DMS114 treated with DMSO at 0.1 percent for 48 hours (cell line): ENCODE measurements around the gene PEX14.

ENCODE experiments used
- DNase-seq: peaks from one replicate; lab custom pipeline; 2025; ENCODE audit not compliant: unreplicated experiment; lab: John Stamatoyannopoulos, UW

Gene PEX14

DNA sequence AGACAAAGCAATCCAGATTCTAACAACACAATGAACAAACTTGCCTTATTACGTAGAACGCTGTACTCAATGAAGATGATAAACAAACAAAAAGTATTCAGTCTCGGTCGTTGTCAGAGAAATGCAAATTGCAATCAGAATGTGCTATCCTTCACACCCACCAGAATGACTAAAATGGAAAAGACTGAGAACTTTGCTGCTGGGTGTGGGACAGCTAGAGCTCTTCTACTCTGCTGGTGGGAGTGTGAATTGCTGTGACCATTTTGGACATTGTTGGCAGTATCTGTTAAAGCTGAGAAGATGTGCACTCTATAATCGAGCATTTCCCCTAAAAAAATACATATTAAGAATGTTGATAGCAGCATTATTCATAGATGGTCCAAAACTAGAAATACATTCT is 111.4 kb downstream of the PEX14 start:
- no peak for DNase-seq

DNA sequence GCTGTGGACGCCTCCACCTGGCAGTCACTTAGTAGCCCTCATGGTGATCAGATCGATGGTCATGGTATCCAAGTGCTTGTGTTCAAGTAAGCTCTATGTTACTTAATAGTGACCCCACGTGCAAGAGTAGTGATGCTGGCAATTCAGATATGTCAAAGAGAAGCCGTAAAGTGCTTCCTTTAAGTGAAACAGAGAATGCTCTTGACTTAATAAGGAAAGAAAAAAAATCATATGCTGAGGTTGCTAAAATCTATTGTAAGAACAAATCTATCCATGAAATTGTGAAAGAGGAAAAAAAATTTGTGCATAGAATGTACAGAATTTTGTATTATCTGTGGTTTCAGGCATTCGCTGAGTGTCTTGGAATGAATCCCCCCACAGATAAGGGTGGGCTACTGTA is 113.9 kb downstream of the PEX14 start:
- DNase-seq = no peak

DNA sequence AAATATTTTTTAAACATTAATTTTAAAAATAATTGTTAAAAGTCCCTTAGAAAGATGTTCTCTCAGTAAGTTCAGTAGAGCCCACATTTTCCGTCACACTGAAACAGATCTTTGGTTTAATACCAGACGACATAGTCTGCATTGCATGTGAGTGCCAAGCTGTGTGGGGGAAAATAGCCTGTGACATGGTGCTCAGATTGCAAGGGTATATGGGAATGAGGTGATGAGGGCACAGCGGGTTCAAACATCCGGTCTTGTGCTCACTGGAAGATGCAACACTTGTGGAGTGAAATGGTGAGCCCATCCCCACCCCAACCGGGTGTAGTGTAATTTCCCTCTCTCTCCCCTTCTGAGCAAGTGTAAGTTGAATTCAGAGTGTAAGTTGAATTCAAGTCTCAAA is 114.3 kb downstream of the PEX14 start:
- DNase-seq = no peak

DNA sequence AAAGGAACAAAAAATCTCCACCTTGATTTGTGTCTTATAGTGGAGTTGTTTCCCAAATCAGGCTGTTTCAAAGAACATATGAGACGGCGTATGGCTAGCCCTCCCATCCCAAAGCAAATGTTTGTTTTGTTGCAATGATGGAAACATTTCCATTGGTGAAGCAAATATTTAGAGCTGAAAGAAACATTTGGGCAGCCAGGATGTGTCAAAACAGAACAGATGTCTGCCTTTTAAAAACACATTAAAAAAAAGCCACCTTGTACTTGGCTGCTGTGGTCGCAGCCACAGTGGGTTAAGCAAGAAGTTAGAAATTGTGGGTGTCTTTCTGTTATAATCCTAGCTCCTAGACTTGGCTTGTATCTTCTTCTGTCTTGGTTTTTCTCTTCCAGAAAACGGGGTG is 116.3 kb downstream of the PEX14 start:
- DNase-seq = no peak

DNA sequence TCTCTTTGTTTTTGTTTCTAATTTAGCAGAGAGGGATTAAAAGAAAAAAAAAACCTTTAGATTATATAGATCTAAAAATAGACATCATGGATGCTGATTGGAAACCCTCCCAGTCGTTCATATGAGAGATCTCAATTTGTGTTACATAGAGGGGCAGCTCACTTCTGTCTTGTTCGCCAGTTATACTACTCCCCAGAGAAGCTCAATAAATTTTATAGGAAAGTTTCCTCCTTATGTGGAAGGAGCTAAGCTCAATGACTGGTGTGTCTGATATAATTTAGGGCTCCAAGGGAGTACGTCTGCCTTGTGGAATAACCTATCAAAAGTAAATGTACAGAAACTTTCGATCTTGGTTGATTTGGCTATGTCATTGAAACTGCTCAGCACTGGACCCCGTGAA is 117.6 kb downstream of the PEX14 start:
- no peak for DNase-seq

DNA sequence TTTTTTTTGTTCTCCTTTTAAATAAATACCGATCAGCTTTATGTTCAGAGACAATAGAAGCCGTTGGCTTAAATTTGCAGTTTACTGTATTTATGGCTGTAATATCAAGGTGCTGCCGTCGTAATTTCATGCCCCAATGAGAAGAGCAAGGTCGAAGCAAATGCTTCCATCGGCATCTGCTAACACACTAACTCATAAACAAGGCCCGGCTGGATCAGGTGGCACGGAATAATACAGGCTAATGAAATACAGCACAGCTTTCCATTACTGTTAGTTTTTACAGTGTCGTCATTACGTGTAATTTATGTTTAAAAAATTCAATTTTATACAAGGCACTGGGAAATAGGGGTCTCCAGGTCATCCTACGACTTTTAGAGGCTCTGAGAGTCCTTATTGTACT is 119.0 kb downstream of the PEX14 start:
- no peak for DNase-seq

DNA sequence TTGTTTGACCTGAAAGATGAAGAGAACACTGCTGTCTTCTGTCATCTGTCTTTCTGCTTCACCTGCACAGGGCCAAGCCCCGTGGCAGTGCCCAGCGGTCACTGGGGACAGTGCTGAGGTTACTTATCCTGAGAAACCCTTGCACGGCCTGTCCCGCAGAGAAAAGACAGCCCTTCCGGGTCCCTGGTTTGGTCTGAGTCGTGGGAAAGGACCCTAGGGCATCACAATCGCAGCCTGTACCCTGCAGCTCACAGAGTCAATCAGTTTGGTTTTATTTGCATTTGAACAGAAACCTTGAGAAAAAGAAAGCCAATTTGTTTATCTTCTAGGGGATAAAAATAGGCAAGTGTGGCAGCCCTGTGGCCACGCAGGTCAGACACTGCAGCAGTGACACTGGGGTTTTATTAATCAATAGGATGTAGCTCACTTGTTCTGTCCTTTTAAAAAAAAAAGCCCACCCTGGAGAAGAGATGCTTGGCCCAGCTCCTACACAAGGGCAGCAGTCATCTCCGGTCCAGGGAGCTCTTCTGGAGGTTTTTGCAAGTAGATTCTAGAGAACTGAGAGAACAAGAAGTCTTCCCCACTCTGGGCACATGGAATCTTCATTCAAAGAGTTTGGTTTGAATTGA is 120.0 kb downstream of the PEX14 start:
- no peak for DNase-seq

DNA sequence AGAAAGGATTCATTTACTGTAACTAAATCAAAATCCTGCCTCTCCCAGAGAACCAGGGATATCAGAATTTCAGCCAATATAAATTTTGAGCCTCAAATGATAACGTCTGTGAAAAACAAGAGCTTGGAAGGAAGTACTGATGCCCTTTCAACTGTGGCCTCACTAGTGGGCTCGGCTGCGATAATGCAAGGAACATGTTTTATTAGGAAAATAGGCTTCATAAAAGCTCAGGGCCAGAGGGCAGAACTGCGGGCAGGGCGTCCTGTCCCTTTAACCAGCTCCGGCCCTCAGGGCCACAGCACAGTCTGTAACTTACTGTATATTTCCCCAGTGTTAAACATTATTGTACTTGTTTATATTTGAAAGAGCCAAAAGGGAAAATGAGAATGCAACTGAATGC is 122.0 kb downstream of the PEX14 start:
- no peak for DNase-seq

DNA sequence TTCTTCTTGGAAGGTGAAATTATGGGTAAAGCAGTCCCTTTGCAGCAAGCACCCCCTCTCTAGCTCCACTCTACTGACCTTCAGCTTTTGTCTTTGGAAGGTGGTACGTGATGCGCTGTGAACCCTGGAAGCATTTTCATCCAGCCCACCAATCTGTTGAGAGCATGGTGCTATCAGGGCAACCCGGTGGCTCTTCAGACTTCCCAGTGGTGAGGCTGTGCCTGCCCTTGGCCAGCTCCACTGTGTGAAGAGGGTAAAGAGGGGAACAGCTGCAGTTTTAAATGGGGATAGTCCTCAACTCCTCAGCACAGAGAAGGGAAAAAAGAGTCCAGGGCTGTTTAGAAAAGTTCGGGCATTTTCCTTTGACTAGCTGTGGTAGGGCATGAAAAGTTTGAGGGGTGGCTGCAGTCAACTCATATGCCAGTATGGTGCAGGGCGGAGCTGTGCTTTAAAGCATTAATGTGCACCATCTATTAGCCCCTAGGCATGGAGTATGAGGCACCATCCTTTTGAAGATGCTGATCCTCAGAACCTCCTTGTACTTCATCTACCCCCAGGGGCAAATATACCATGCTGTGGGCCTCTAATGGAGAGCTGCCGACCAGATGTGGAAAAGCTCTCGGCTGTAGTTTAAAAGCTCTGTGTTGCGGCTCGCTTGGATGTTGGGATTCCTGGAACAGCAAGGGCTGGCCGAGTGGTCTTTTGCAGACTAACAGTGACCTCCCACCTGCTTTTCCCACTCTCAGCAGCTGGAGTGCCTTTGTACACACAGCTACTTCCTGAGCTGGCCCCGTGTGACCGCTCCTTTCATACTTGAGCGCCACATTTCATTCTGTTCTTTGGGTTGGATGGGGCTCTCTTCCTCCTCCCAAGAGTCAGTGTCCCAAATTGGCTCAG is 123.0 kb downstream of the PEX14 start:
- no peak for DNase-seq

DNA sequence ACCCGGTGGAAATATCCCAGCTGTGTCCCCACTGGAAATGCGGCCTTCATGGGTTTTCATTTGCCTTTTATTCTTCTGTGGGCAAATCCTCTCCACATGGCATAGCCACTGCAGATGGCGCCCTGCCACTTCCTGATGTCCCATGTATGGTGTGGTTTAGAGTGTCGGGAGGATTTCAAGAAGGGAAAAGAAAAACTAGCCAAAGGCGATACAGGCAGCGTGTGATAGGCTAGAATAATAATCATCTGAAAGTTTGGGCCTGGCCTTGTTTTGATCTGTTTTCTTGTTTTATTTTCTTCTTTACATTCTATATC is 123.6 kb downstream of the PEX14 start:
- DNase-seq = peak; percentile 6

DNA sequence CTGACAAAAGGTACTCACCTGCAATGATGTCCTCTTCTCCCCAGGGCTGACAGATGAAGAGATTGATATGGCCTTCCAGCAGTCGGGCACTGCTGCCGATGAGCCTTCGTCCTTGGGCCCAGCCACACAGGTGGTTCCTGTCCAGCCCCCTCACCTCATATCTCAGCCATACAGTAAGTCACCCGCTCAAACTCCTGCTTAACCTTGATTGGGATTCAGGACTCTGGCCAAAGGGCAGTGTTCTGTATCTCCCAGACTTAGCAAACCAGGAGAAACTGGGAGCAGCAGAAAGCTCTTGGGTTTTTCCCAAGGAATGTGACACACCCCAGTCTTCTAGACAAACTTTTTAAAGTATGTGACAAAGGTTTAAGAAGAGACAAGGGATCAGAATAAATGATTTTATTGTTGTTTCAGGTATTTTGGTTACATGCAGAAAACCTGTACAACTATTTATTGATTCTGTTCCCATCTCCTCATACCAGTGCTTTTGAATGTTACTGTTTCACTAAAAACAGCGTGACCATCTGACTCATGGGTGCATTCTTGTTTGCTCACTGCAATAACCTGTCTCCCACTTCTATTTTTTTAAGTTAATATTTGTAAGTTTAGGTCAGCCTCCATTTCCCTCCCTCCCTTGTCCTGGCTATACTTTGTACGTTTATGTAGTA is 124.6 kb downstream of the PEX14 start:
- no peak for DNase-seq

DNA sequence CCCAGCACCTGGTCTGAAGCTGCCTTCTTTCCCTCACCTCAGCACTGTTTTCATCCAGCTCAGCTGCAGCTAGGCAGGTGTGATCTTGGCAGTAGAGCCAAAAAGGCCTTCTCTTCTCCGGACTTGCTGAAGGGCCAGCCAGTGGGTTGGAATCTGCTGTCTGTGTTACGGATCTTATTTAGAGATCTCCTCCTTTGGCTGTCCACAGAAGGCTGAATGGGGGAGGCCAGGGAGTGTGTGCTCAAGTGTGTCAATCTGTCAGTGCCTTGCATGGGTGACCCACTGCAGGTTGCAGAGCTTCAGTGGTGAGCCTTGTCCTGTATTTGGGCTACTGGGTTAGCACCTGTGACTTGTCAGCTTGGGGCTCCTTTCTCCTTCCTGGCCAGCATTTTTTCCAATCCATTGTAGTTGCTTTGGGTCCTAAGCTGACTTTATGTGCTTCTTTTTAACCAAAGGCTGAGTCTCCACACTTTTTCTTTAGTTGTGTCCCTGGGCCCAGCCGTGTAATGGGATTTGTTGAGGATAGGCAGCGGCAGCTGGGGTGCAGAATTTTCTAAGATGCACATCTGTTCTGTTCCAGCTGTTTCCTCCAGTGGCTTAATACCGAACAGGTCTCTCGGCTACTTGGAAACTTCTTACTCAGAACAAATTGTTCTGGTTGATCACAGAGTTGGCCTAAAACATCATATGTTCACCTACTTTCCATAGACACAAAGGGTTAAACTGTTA is 126.8 kb downstream of the PEX14 start:
- DNase-seq = no peak

DNA sequence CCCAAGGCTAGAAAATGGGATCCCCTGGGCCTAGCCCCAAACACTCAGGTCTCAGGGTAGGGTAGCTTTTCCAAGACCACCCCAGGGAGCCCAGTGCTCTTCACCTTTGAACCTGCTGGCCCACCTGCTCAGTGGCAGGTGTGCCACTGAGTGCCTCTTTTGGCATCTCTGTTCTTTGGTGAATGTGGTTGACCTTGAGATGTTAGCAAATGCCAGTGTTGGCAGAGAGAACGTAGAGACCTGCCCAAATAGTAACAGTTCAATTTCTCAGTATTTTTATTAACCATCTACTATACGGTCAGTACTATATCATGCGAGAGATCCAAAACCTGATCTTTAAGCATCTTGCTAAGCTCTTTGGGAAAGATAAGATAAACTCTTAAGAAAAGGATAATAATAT is 128.2 kb downstream of the PEX14 start:
- DNase-seq = no peak

DNA sequence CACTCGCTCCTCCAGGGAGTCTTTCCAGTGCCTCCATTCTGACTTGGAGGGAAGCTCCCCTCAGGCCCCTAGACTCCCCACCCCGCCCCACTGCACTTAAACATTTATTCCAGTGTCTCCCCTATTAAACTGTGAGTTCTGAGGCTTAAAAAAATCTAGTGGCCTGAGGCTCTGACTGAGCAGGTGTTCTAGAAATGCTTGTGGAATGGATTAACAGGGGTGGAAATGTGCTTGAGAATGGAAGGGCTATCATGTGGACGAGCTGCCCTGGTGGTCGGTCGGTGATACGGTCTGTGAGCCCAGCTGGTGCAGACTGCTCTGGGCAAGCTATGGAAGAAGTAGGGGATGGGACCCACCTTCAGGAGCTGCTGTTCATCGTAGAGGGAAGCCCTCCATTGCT is 130.2 kb downstream of the PEX14 start:
- no peak for DNase-seq

DNA sequence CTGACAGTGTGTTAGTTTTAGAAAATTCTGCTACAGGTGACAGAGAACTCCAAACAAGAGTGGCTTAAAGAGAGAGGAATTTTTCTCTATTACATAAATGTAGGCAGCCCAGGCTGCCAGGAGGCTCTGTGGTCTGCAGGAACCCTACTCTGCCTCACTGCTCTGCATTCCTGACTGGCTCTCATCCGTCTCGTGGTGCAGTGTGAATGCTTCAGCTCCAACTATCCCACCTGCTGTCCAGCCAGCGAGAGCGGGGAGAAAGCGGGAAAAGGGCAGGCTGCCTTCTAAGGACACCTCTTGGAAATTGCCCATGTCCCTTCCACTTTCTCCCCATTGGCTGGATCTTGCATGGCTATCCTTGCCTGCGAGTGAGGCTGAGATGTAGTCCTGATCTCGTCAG is 131.3 kb downstream of the PEX14 start:
- no peak for DNase-seq

DNA sequence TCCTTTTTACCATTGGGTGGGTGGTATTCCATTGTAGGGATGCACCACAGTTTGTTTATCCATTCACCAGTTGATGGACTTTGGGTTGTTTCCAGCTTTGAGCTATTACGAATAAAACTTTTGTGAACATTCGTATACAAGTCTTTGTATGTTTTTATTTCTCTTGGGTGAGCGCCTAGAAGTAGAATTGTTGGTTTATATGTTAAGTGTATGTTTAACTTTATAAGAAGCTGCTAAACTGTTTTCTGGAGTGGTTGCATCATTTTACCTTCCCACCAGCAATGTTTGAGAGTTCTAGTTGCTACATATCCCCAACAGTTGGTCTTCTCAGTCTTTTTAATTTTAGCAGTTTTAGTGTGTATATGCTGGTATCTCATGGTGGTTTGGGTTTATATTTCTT is 132.5 kb downstream of the PEX14 start:
- no peak for DNase-seq

DNA sequence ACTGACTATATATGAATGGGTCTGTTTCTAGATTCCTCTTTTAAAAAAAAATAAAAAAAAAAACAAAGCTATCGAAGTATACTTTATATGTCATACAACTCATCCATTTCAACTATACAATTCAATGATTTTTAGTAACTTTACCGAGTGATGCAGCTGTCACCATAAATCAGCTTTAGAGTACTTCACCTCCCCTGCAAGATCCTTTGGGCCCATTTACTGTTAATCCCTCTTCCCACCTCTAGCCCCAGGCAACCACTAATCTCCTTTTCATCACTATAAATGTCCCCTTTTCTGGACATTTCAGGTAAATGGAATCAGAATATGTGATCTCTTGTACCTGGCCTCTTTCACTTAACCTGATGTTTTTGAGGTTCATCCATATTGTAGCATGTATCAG is 133.9 kb downstream of the PEX14 start:
- DNase-seq = no peak

DNA sequence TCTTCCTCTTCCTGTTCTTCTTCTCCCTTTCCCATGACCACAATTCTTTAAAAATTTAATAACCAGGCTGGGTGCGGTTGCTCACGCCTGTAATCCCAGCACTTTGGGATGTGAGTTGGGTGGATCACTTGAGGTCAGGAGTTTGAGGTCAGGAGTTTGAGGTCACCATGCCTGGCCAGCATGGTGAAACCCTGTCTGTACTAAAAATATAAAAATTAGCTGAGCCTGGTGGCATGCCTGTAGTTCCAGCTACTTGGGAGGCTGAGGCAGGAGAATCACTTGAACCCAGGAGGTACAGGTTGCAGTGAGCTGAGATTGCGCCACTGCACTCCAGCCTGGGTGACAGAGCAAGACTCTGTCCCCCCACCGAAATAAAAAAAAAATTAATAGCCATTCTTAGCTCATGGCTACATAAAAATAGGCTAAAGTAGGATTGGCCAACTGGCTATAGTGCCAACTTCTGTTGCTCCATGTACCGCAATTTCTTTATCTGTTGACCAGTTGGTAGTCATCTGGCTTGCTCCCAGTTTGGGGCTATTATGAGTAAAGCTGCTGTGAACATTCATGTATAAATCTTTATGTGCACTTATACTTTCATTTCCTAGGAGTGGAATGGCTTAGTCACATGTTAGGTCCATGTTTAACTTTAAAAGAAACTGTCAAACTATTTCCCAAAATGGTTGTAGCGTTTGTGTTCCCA is 136.3 kb downstream of the PEX14 start:
- no peak for DNase-seq

DNA sequence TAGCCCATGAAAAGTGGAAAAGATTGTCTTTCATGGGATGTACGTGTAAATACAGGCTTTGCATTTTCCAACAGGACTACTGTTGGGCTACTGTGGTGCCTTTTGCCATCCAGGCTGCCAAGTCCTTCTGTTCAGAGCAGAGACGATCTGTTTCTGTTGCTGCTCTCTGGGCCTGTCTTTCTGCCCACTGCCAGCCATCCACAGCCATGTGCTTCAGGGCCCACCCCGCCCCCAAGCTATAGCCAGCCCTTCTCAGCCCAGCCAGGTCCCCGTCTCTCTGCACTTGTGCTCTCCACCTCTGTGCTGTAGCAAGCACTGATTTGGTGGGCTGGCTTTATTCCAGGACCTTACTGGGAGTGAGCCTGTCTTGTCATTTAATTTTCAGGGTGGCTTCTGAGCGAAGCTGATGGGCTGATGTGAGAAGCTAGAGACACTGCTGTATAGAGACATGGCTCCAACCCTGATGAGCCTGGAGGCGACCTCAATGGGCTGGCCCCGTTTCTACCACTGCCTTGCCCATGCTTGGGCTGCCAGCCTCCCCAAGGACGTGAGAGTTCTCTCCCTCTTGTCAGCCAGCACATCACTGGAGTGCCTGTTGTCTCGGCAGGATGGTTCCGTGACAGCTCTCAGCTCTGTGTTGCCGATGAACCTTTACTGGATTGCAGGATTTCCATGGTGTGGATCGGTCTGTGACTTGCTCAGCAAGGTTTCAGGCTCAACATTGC is 137.8 kb downstream of the PEX14 start:
- DNase-seq = no peak

DNA sequence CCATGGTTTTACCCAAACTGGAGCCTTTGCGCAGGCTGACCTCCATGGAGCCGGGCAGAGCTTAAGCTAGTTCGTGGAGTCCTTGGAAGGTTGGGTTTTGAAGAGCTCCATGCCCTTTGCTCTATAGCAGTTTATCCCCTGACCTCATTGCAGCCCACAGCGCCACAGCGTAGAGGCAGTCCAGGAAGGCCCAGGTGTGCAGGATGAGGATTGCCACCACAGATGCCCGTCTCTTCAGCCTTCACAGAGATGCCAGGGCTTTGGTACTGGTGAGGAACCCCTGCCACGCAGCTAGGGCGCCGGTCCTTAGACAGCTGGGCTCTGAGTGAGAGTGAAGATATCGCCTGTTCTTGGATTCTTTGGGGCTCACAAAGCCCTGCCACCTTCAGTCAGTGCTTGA is 138.6 kb downstream of the PEX14 start:
- DNase-seq = no peak
